ENCODE data around the gene LLGL2.

The LLGL2 gene

DNA sequence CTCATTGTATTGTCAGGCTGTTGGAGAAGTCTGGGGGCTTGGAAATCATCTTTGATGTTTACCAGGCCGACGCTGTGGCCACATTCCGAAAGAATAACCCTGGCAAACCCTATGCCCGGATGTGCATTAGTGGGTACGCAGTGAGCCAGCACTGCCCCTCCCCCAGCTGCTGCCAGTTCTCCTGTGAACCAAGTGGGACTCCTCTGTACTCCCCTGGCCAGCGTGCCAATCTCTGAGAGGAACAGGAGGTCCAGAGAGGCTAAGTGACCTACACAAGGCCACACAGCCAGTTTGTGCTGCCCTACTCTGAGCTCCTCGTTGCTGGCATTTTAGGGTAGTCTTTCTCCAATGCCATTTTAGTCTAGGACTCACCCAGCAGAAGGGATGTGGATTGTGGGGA is 1.9 kb upstream of the LLGL2 start:
- no peak for DNase-seq

DNA sequence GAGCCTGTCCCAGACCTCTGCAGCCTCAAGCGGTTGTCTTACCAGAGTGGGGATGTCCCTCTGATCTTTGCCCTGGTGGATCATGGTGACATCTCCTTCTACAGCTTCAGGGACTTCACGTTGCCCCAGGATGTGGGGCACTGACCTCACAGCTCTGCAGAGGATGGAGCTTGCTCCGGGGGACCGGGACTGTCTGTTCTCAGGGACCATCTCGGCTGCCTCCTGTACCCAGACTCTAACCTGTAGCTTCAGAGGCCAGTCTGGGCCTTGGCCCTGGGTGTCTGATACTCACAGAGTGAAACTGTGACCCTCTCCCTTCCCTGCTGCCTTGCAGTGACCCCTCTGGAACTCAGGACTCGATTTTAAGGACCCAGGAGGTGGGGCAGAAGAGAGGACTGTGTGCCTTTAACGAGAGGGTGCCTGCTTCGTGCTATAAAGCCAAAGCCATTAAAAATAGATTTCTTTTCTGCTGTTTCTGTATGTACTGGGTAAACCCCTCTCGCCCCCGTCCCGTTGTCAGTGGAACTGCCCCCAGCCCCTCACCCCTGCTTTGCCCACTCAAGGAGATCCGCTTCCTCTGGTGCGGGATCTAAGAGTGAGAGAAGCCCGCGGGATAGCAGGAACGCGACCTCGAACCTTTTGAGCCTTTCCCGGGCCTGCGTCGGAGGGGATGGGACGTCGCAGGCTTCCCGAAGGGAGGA is 1.1 kb upstream of the LLGL2 start:
- DNase-seq: no peak

GRCh38 chr17:75525806-75526554 is 483 bp downstream of the LLGL2 start:
- no peak for DNase-seq

- no peak for DNase-seq
Measured at GRCh38 chr17:75526555-75527270, 1.2 kb downstream of the LLGL2 start.

GRCh38 chr17:75530837-75531720 is 5.6 kb downstream of the LLGL2 start:
- no peak for DNase-seq

DNA sequence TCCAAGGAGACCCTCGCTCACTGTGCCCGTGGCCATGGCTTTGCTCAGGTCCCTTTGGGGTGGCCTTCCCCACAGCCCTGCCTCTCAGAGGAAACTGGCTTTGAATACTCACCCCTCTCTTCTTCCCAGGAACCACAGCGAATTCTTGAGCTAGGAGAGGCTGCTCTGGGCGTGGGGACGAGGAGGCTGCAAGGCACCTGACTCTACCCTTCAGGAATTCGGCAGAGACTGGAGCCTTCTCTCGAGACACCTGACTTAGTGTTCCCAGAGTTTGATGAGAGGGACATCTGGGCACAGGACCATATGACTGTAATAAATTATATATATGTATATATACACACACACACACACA is 6.2 kb downstream of the LLGL2 start:
- no peak for DNase-seq

- DNase-seq: no peak
Measured at GRCh38 chr17:75535119-75535537, 9.6 kb downstream of the LLGL2 start.

DNA sequence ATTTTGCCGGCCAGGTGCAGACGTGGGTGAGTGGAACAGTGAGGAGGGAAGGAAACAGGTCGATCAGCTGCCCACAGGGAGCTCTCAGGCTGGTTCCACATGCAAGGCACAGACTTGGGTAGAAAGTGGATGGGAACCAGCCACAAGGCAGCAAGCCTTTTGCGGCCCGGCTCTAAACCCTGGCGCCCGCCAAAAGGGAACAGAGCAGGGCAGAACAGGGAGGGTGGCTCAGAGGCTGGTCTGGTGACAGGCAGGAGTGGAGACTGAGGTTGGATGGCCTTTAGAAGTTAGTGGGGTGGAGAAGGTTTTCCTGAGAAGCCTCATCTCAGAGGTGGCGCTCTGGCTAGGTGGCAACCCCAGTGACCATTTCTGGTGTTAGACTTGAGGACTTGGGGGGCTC is 10.4 kb downstream of the LLGL2 start:
- DNase-seq: no peak

DNA sequence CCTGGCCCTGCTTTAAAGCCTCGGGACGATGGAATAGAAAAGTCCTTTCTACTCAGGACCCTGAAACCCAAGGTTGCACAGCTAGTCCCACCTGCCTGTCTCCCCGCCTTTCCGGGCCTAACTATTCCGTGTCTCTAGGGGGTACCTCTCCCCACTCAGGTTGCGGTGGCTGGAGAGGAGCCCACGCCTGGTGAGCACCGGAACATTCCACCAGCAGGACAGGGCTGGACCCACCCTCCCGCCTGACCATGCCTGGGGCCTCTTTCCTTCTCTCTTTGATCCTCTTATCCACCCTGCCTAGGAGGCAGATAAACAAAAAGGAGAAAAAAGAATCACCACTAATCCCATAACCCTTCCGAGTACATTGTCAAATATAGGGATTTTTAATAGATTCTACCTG is 10.9 kb downstream of the LLGL2 start:
- DNase-seq: no peak

GRCh38 chr17:75539967-75540729 is 14.7 kb downstream of the LLGL2 start:
- no peak for DNase-seq

DNA sequence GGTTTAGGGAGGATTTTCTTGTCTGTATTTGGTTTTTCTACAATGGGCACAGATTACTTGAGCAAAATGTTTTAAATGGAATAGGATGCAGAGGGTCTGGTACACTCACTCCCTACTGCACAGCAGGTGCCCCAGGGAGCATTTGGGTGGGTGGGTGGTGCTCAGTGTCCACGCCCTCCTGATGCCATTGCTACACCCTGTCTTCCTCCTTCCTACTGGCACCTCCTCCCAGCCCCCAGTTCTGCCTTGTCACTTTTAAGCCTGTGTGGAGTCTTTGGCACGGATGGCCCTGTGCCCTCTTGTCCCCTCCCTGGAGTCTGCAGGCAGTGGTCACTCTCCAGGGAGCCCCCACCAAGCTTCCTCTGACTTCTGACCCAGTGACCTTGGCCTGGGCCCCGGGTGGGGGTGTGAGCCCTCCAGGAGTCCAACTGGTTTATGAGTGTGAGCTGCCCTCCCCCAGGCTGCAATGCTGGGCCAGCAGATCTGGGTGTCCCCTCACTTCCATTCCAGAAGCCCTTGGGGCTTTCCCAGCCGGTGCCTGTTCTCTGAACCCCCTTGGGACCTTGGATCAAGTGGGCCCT is 15.5 kb downstream of the LLGL2 start:
- DNase-seq: no peak

DNA sequence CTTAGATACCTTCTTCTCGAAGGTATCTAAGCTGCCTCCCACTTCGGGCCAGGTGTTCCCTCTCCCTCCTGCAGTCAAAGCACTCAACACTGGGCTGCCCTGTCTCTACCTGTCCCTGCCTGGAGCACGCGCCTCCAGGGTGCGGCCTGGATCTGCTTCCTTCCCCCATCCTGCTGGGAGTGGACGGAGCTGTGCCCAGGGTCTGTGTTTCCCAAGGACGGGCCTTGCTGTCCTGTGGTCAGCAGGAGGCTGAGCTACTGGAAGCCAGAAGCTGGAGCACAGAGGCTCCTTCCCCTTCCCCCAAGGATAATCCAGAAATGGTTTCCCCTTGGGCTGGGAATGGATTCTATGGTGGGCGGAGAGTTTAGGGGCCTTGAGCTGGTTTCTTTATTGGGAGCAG is 16.7 kb downstream of the LLGL2 start:
- no peak for DNase-seq

DNA sequence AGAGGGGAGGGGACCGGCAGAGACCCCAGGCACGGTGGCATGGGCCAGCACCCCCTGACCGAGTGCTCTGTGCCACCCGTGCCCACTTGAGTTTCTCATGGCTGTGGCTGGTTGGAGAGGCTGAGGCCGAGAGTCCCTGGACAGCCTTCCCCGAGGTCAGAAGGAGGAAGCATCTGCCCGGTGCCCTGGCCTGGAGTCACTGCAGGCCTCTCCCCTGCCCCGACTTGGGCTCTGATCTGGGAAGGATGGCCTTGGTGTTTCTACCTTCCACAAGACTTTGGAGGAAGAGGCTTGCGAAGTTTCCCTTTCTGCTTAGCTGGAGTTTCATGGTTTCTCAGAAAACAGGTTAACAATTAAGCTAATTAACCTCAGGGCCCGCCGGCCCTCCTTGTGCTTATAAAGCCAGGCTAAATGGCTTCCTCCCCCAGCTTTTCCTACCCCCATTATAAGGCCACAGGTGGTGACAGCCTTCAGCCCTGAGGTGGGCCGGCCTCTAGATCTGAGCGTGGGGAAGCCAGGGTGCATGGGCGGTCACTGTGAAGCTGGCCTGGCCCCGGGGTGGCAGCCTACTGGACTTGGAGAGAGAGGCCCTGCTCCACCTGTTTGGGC is 17.3 kb downstream of the LLGL2 start:
- DNase-seq: no peak

GRCh38 chr17:75544250-75544649 is 18.8 kb downstream of the LLGL2 start:
- no peak for DNase-seq

DNA sequence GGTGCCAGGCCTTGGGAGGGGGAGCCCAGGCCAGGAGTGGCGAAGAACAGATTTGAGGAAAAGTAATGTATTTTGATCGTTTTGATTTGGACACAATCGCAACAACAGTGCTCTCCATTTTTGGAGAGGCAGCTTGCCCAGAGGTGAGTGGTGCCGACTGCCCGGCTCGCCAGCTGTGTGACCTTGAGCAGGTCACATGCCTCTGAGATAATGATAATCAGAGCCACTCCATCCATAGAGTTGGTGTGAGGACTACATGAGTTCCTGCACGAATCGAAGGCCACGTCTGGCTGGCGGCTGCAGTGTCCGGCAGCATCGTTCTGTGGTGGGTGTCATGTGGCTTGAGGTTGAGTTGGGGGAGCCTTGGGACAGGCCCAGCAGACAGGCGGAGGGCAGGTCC is 20.7 kb downstream of the LLGL2 start:
- no peak for DNase-seq

- DNase-seq: no peak
Measured at GRCh38 chr17:75547091-75547490, 21.6 kb downstream of the LLGL2 start.

- no peak for DNase-seq
Measured at GRCh38 chr17:75548813-75549212, 23.3 kb downstream of the LLGL2 start.

DNA sequence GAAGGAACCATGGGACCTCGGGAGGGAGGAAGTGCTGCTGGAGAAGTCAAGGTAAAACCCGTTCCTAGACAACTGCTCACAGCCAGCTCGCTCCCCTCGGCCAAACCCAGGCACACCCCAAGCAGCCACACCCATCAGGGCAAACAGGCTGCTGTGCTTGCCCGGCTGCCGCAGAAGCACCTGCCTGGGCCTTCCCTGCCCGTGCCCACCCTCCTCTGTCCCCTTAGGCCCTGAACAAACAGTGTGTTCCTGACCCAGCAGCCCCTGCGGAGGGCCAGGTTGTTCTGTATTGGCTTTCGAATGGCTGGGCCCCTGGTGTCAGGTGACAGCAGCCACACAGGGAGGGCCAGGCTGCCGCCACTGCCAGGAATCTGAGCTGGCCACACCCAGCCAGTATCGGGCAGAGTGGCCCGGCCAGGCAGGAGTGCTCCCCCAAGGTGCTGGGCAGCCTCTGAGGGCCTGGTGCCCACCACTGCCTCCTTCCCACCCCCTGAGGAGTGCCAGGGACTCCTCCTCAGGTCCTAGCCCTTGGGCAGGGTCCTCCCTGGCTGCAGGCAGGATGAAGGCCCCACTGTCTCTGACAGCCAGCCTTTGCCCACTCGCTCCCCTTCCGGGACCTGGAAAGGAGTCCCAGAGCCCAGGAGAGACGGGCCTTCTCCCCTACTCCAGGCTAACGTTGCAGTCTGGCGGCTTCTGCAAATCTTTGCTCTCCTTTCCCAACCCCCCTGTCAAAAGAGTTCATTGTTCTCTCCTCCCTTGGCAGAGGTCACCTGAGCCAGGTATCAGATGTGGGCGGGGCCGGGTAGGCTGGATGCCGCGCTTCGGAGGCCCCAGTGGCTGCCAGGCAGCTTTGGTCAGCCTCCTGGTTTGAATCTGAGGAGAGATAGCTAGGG is 24.0 kb downstream of the LLGL2 start:
- no peak for DNase-seq

GRCh38 chr17:75550139-75550465 is 24.6 kb downstream of the LLGL2 start:
- DNase-seq: no peak

GRCh38 chr17:75551266-75551665 is 25.8 kb downstream of the LLGL2 start:
- no peak for DNase-seq
